Left cardiac atrium (tissue), 4 donors: Measurements from ENCODE around the gene SPDL1. TPM values are rescaled to one million over a fixed set of nuclear protein-coding genes. Genes with fewer than 3 reads are reported as not detected.

ENCODE experiments used
- ATAC-seq, 2 donors: fragments of 200-7000 bp; cut with Tn5 transposase; one replicate each; pipeline ENCODE4 v1.9.1; 2020; ENCODE audit warnings: mild to moderate bottlenecking in 2 of 2, moderate library complexity in 2 of 2
- DNase-seq: peaks from one replicate; pipeline ENCODE4 v3.0.0-alpha.2; 2020
- intact Hi-C, 2 donors: fragments of 100-400 bp; cut with DNase I; formaldehyde crosslinking; loops; one replicate each; pipeline versions ENCODE4 v1.14.1 to v1.15.1; 2022 to 2023
- long read RNA-seq: library from polyadenylated mRNA; unstranded; transcript quantifications from one replicate; pipeline ENCODE4 v2.0.0, GENCODE V29; 2021
- total RNA-seq, 2 donors: library from RNA; stranded (reverse); fragmentation: NEBNext Ultra II Directional; extraction: Animal tissue kit (Norgen Biotek cat#: 25700); gene quantifications; one replicate each; pipeline ENCODE4 v1.2.1, GENCODE V29; 2021
- donor health status: DM: no; HTN: yes; CAD: no.
- donor health status: DM: no; HTN: yes; CAD: no; lungs with severe emphysema.
- donor health status: DM: yes; HTN: yes; CAD: no.
- donor health status: Dilated cardiomyopathy.

SPDL1 gene
- 1 to 10 TPM; 4.4 to 4.9 TPM for total RNA-seq
- long read RNA-seq, transcript SPDL1-201 (12 exons, 2,668 nt): major isoform, 5 of 7 reads
- long read RNA-seq, partial matches to known transcripts: 1 of 7 reads
- long read RNA-seq, other reads (novel, unspliced or antisense): 1 of 7 reads

- intact Hi-C loops: loop anchor here in 1 of 2 donors (10.0 kb wide), 2 partner anchors 579 to 909 kb away; no protein-coding TSS in a partner anchor
- peak; percentile 95 for DNase-seq
- ATAC-seq: peak; percentile 96 to 98
Observed at GRCh38 chr5:169583424-169584220, at the start of gene SPDL1. SPDL1 (plus strand) TSS chr5:169583773; CDS start chr5:169588417, 4,644 bp downstream.

GRCh38 chr5:169534311-169534880, 49.2 kb upstream of the SPDL1 start:
- ATAC-seq: peak in 1 of 2 donors; percentile 19
- no peak for DNase-seq
- intact Hi-C loops: loop anchor here in 1 of 2 donors (10.0 kb wide), 1 partner anchor 180 kb away; no protein-coding TSS in a partner anchor

- intact Hi-C loops: loop anchor here in 1 of 2 donors (10.0 kb wide), 1 partner anchor 180 kb away; no protein-coding TSS in a partner anchor
- ATAC-seq (no peak), DNase-seq (no peak)
Observed at GRCh38 chr5:169534939-169535338, 48.6 kb upstream of the SPDL1 start.

- DNase-seq (peak; percentile 25), ATAC-seq (peak; percentile 65 to 76)
- intact Hi-C loops: loop anchor here in 1 of 2 donors (10.0 kb wide), 1 partner anchor 184 kb away; no protein-coding TSS in a partner anchor
Observed at GRCh38 chr5:169538944-169539343, 44.6 kb upstream of the SPDL1 start.

GRCh38 chr5:169542811-169543210, 40.8 kb upstream of the SPDL1 start:
- intact Hi-C loops: loop anchor here in 1 of 2 donors (10.0 kb wide), 1 partner anchor 238 kb away; the partner anchor contains the start of gene SLIT3
- no peak for DNase-seq
- ATAC-seq: no peak

- no peak for ATAC-seq
- intact Hi-C loops: loop anchor here in 1 of 2 donors (10.0 kb wide), 1 partner anchor 240 kb away; the partner anchor contains the start of gene SLIT3
- DNase-seq: no peak
Observed at GRCh38 chr5:169544264-169544950, 39.2 kb upstream of the SPDL1 start.

- intact Hi-C loops: loop anchor here in 1 of 2 donors (5.0 to 10.0 kb wide), 2 partner anchors 241 to 558 kb away; partner anchors contain the start of gene SLIT3
- DNase-seq: no peak
- peak in 1 of 2 donors; percentile 53 for ATAC-seq
Observed at GRCh38 chr5:169545762-169546161, 37.8 kb upstream of the SPDL1 start.

GRCh38 chr5:169546346-169546745, 37.2 kb upstream of the SPDL1 start:
- intact Hi-C loops: loop anchor here in 1 of 2 donors (5.0 to 10.0 kb wide), 2 partner anchors 242 to 559 kb away; partner anchors contain the start of gene SLIT3
- DNase-seq (no peak), ATAC-seq (no peak)

GRCh38 chr5:169547508-169547907, 36.1 kb upstream of the SPDL1 start:
- peak; percentile 59 to 70 for ATAC-seq
- intact Hi-C loops: loop anchor here in 1 of 2 donors (5.0 to 10.0 kb wide), 2 partner anchors 243 to 560 kb away; partner anchors contain the start of gene SLIT3

GRCh38 chr5:169548315-169548714, 35.3 kb upstream of the SPDL1 start:
- DNase-seq (no peak), ATAC-seq (peak; percentile 92 to 94)
- intact Hi-C loops: loop anchor here in 1 of 2 donors (5.0 to 10.0 kb wide), 2 partner anchors 244 to 561 kb away; partner anchors contain the start of gene SLIT3

More at GRCh38 chr5:169547508-169547907, 36.1 kb upstream of the SPDL1 start:
- no peak for DNase-seq

GRCh38 chr5:169549453-169550100, 34.0 kb upstream of the SPDL1 start:
- DNase-seq: no peak
- intact Hi-C loops: loop anchor here in 1 of 2 donors (5.0 to 10.0 kb wide), 2 partner anchors 245 to 562 kb away; partner anchors contain the start of gene SLIT3
- ATAC-seq: no peak

- DNase-seq (no peak), ATAC-seq (no peak)
- intact Hi-C loops: no loop called here
Observed at GRCh38 chr5:169550227-169550626, 33.3 kb upstream of the SPDL1 start.

GRCh38 chr5:169551146-169551545, 32.4 kb upstream of the SPDL1 start:
- no peak for DNase-seq
- no peak for ATAC-seq
- intact Hi-C loops: no loop called here

GRCh38 chr5:169551696-169552095, 31.9 kb upstream of the SPDL1 start:
- intact Hi-C loops: no loop called here
- ATAC-seq (no peak), DNase-seq (no peak)

- intact Hi-C loops: no loop called here
- ATAC-seq: no peak
- DNase-seq: no peak
Observed at GRCh38 chr5:169554251-169554650, 29.3 kb upstream of the SPDL1 start.

- intact Hi-C loops: no loop called here
- no peak for ATAC-seq
Observed at GRCh38 chr5:169557838-169558237, 25.7 kb upstream of the SPDL1 start.

GRCh38 chr5:169561893-169562292, 21.7 kb upstream of the SPDL1 start:
- intact Hi-C loops: no loop called here
- ATAC-seq (no peak), DNase-seq (no peak)

More at GRCh38 chr5:169557838-169558237, 25.7 kb upstream of the SPDL1 start:
- DNase-seq: no peak

- no peak for ATAC-seq
Observed at GRCh38 chr5:169563369-169563768, 20.2 kb upstream of the SPDL1 start.

More at GRCh38 chr5:169563369-169563768, 20.2 kb upstream of the SPDL1 start:
- no peak for DNase-seq
- intact Hi-C loops: no loop called here
